IMR-90 (cell line): ENCODE results near the gene LMOD2. TPM values are rescaled to one million over a fixed set of nuclear protein-coding genes. Genes with fewer than 3 reads are reported as not detected.

Experiments
- ATAC-seq: fragments of 200-7000 bp; cut with Tn5 transposase; 2 replicates; pipeline ENCODE4 v1.9.1; 2020; ENCODE audit warnings: low read depth, mild to moderate bottlenecking, moderate library complexity
- BruUV-seq: library from RNA; stranded (reverse); fragments of 400-500 nt; replicated peaks from 2 replicates; lab custom pipeline; 2021; lab: Mats Ljungman, UMichigan
- CTCF ChIA-PET: fragments of 300-600 bp; formaldehyde crosslinking; extraction: SDS; loops from one replicate; lab custom pipeline; 2021; ENCODE audit warnings: antibody characterized with exemption; lab: Yijun Ruan, JAX
- POLR2A ChIA-PET: fragments of 300-600 bp; sonication (Branson Sonifier 250); formaldehyde crosslinking; loops from one replicate; lab custom pipeline; 2022; ENCODE audit warnings: antibody characterized with exemption; ENCODE audit not compliant: unreplicated experiment; lab: Charles Lee
- DNase-seq: peaks from one replicate; pipeline ENCODE4 v3.0.0; 2013
- H2AFZ ChIP-seq: replicated peaks from 2 replicates; pipeline ENCODE3; 2013; ENCODE audit warnings: low read length, mild to moderate bottlenecking; ENCODE audit not compliant: poor library complexity
- H2AK5ac ChIP-seq: 2 replicates; pipeline ENCODE4 v1.6.1; 2013; ENCODE audit warnings: low read depth, low read length, inconsistent platforms
- H2AK9ac ChIP-seq: replicated peaks from 2 replicates; pipeline ENCODE3; 2013; ENCODE audit warnings: mild to moderate bottlenecking, low read depth, low read length, moderate library complexity; ENCODE audit not compliant: poor library complexity
- H2BK120ac ChIP-seq: 2 replicates; pipeline ENCODE4 v1.6.1; 2013; ENCODE audit warnings: low read depth, low read length, inconsistent platforms
- H2BK15ac ChIP-seq: 3 replicates; pipeline ENCODE4 v1.6.1; 2013; ENCODE audit warnings: low read depth, low read length, inconsistent platforms
- H2BK20ac ChIP-seq: 2 replicates; pipeline ENCODE4 v1.6.1; 2013; ENCODE audit warnings: low read depth, mild to moderate bottlenecking, inconsistent platforms, low read length, moderate library complexity
- H2BK5ac ChIP-seq: 2 replicates; pipeline ENCODE4 v1.6.1; 2013; ENCODE audit warnings: mild to moderate bottlenecking, low read depth, low read length, inconsistent platforms; ENCODE audit not compliant: poor library complexity, severe bottlenecking
- H3K14ac ChIP-seq: replicated peaks from 2 replicates; pipeline ENCODE4 v1.6.1; 2013; ENCODE audit warnings: low read depth, low read length, inconsistent platforms
- H3K18ac ChIP-seq: 2 replicates; pipeline ENCODE4 v1.6.1; 2013; ENCODE audit warnings: low read depth, low read length, control low read depth
- H3K23ac ChIP-seq: 2 replicates; pipeline ENCODE4 v1.6.1; 2013; ENCODE audit warnings: low read depth, low read length, inconsistent platforms
- H3K27ac ChIP-seq: 2 replicates; pipeline ENCODE4 v1.5.1; 2013; ENCODE audit warnings: mild to moderate bottlenecking, control low read depth, low read length; ENCODE audit not compliant: insufficient read depth
- H3K27me3 ChIP-seq: 2 replicates; pipeline ENCODE4 v1.6.1; 2013; ENCODE audit warnings: low read length; ENCODE audit not compliant: control insufficient read depth, insufficient read depth
- H3K36me3 ChIP-seq: 2 replicates; pipeline ENCODE4 v1.6.1; 2013; ENCODE audit warnings: low read length, mixed read lengths; ENCODE audit not compliant: control insufficient read depth, insufficient read depth
- H3K4ac ChIP-seq: 2 replicates; pipeline ENCODE4 v1.6.1; 2013; ENCODE audit warnings: low read depth, low read length, inconsistent platforms
- H3K4me1 ChIP-seq: 2 replicates; pipeline ENCODE4 v1.6.1; 2013; ENCODE audit warnings: low read length, mixed read lengths; ENCODE audit not compliant: control insufficient read depth, insufficient read depth
- H3K4me2 ChIP-seq: 2 replicates; pipeline ENCODE4 v1.6.1; 2013; ENCODE audit warnings: low read depth, mild to moderate bottlenecking, control low read depth, low read length, moderate library complexity
- H3K4me3 ChIP-seq: 2 replicates; pipeline ENCODE4 v1.5.1; 2013; ENCODE audit warnings: low read depth, mild to moderate bottlenecking, control low read depth, low read length, moderate library complexity; ENCODE audit not compliant: insufficient read depth
- H3K56ac ChIP-seq: 2 replicates; pipeline ENCODE4 v1.6.1; 2013; ENCODE audit warnings: low read length, inconsistent platforms; ENCODE audit not compliant: insufficient read depth; ENCODE audit errors: extremely low read depth
- H3K79me1 ChIP-seq, 2 experiments: 2 replicates each; pipeline ENCODE4 v1.6.1; 2013; ENCODE audit warnings: low read length in 2 of 2, inconsistent platforms in 1 of 2, low read depth in 1 of 2
- H3K9ac ChIP-seq: 2 replicates; pipeline ENCODE4 v1.6.1; 2013; ENCODE audit warnings: low read depth, low read length, control low read depth
- H3K9me1 ChIP-seq: 2 replicates; pipeline ENCODE4 v1.6.1; 2013; ENCODE audit warnings: low read length, inconsistent platforms; ENCODE audit not compliant: insufficient read depth
- H3K9me3 ChIP-seq: 2 replicates; pipeline ENCODE4 v1.6.1; 2013; ENCODE audit warnings: low read length; ENCODE audit not compliant: control insufficient read depth, insufficient read depth
- H4K20me1 ChIP-seq: 2 replicates; pipeline ENCODE4 v1.6.1; 2013; ENCODE audit warnings: low read length, inconsistent platforms; ENCODE audit not compliant: insufficient read depth
- H4K5ac ChIP-seq: 2 replicates; pipeline ENCODE4 v1.6.1; 2013; ENCODE audit warnings: mild to moderate bottlenecking, low read depth, low read length, control low read depth
- H4K8ac ChIP-seq, 2 experiments: 2 replicates each; pipeline ENCODE4 v1.6.1; 2013; ENCODE audit warnings: low read depth in 2 of 2, low read length in 2 of 2, control low read depth in 1 of 2, inconsistent platforms in 1 of 2
- H4K91ac ChIP-seq: 2 replicates; pipeline ENCODE4 v1.6.1; 2013; ENCODE audit warnings: low read depth, low read length, inconsistent platforms; ENCODE audit not compliant: insufficient read depth
- CEBPB ChIP-seq: IDR thresholded peaks from 2 replicates; pipeline ENCODE4 v1.6.1; 2012; ENCODE audit warnings: low read depth, low read length, improper control_type of control experiment
- CHD1 ChIP-seq: IDR thresholded peaks from 2 replicates; pipeline ENCODE4 v1.6.1; 2012; ENCODE audit warnings: low read depth, low read length, improper control_type of control experiment
- MAFK ChIP-seq: IDR thresholded peaks from 2 replicates; pipeline ENCODE4 v1.6.1; 2012; ENCODE audit warnings: low read depth, low read length, improper control_type of control experiment
- MXI1 ChIP-seq: IDR thresholded peaks from 2 replicates; pipeline ENCODE4 v1.6.1; 2012; ENCODE audit warnings: low read depth, mild to moderate bottlenecking, low read length, moderate library complexity, borderline replicate concordance
- NFE2L2 ChIP-seq: fragments of 150-350 bp; IDR thresholded peaks from 2 replicates; pipeline ENCODE4 v1.6.1; 2016; ENCODE audit warnings: low read depth, mild to moderate bottlenecking, low read length
- POLR2A ChIP-seq: IDR thresholded peaks from 2 replicates; pipeline ENCODE4 v1.6.1; 2012; ENCODE audit warnings: mild to moderate bottlenecking, low read depth, low read length
- RFX5 ChIP-seq: IDR thresholded peaks from 2 replicates; pipeline ENCODE4 v1.8.0; 2012; ENCODE audit warnings: low read depth, mild to moderate bottlenecking, low read length, moderate library complexity
- WGBS, 2 experiments: methylation state at CpG; one replicate each; pipeline versions ENCODE4 v1.1.5 to v1.1.7; 2013; ENCODE audit warnings: missing lambda C conversion rate in 2 of 2; ENCODE audit not compliant: insufficient read length in 1 of 2; ENCODE audit errors: extremely low coverage in 2 of 2; 5-methylcytosine and 5-hydroxymethylcytosine counted together
- dilution Hi-C: fragments of 300-500 bp; cut with HindIII; formaldehyde crosslinking; loops from one replicate; pipeline ENCODE4 v1.14.3; 2018; ENCODE audit warnings: low sequenced_read_pairs; ENCODE audit not compliant: unreplicated experiment
- in situ Hi-C: fragments of 300-500 bp; cut with MboI; formaldehyde crosslinking; loops from 3 replicates; pipeline ENCODE4 v1.14.3; 2019; ENCODE audit warnings: low sequenced_read_pairs, inconsistent platforms, mixed read lengths
- intact Hi-C: fragments of 100-400 bp; cut with micrococcal nuclease; formaldehyde crosslinking; loops from 2 replicates; pipeline ENCODE4 v1.10.0; 2022
- polyA plus RNA-seq, 3 experiments: library from polyadenylated mRNA; depleted of rRNA; stranded (reverse); fragments of >200 nt; gene quantifications; 2 replicates each; pipeline ENCODE4 v1.2.3, GENCODE V29; 2012; ENCODE audit warnings: low replicate concordance in 1 of 3
- total RNA-seq: library from RNA; depleted of rRNA; stranded (reverse); fragments of >200 nt; gene quantifications from 2 replicates; pipeline ENCODE4 v1.2.3, GENCODE V29; 2012
- TF ChIP-seq, protein P1 (sequence below): fragments of 150-350 bp; IDR thresholded peaks from 2 replicates; pipeline ENCODE4 v1.6.1; 2016; ENCODE audit warnings: low read depth, mild to moderate bottlenecking, low read length, moderate library complexity, borderline replicate concordance

The LMOD2 gene
- total and polyA plus RNA-seq, 2 of the 4 experiments (the other 2 are of a cell fraction) = not detected

DNA sequence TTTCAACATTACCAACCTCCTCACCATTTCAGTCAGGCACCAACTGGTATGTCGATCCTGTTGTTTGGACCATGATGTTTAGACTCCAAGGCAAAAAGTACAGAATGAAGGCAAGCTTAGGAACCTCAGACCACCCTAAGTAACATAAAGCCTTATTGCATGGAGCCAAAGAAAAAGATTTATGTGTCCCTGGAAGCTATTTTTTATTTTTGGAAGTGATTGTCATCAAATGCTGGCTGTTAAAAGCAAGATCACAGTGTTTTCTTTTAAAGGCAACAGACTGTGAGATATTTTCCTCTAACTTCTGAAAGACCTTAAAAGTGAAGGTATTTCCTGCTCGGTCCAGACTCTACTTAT, 45.8 kb upstream of the LMOD2 start:
- CTCF ChIA-PET = interaction anchor here (0.8 kb wide), 1 partner anchor 68 kb away, joined by 3 read pairs; no protein-coding TSS in a partner anchor

More for the DNA sequence above, 45.8 kb upstream of the LMOD2 start:
- Histone ChIP-seq H3K23ac (no peak overlapping the region), H2AFZ (no peak overlapping the region), H2BK5ac (no peak overlapping the region), H4K5ac (no peak overlapping the region), H3K4me1 (no peaks in the 10 kb centered on the region), H3K14ac (no peak overlapping the region), H3K4me2 (no peak overlapping the region), H3K27me3 (peaks cover 2% of the 10 kb centered on the region), H3K9me3 (no peaks in the 10 kb centered on the region), H3K36me3 (no peaks in the 10 kb centered on the region), H4K8ac (no peak overlapping the region), H4K20me1 (no peaks in the 10 kb centered on the region), H3K4ac (no peak overlapping the region), H3K79me1 (no peaks in the 10 kb centered on the region), H3K9ac (no peak overlapping the region), H2BK20ac (no peak overlapping the region), H3K56ac (no peak overlapping the region), H2BK120ac (no peak overlapping the region), H3K27ac (no peak overlapping the region), H2AK9ac (no peak overlapping the region), H3K4me3 (no peak overlapping the region), H3K9me1 (no peaks in the 10 kb centered on the region), H4K91ac (no peak overlapping the region), H3K18ac (no peak overlapping the region), H2AK5ac (no peak overlapping the region), H2BK15ac (no peak overlapping the region)
- TF ChIP-seq CHD1 = no peak
- TF ChIP-seq RFX5 = no peak
- no peak for TF ChIP-seq NFE2L2
- no peak for TF ChIP-seq MAFK
- no peak for TF ChIP-seq POLR2A
- TF ChIP-seq CEBPB = no peak
- no peak for TF ChIP-seq MXI1
- TF ChIP-seq, protein P1, sequence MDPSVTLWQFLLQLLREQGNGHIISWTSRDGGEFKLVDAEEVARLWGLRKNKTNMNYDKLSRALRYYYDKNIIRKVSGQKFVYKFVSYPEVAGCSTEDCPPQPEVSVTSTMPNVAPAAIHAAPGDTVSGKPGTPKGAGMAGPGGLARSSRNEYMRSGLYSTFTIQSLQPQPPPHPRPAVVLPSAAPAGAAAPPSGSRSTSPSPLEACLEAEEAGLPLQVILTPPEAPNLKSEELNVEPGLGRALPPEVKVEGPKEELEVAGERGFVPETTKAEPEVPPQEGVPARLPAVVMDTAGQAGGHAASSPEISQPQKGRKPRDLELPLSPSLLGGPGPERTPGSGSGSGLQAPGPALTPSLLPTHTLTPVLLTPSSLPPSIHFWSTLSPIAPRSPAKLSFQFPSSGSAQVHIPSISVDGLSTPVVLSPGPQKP = no peak
- ATAC-seq (no peak), DNase-seq (no peak)
- POLR2A ChIA-PET = no interaction called here
- intact Hi-C loops = no loop called here
- no TSS peak for BruUV-seq
- dilution Hi-C loops = no loop called here
- in situ Hi-C loops = no loop called here
- WGBS, 2 experiments = no CpG with 5 or more reads among the region's 2 CpGs
